H1 (cell line): ENCODE data around the gene GPR137. TPM values are rescaled to one million over a fixed set of nuclear protein-coding genes. Genes with fewer than 3 reads are reported as not detected.
A peak's percentile ranks its signal among the peaks of the same experiment; 100 is the strongest.

Experiments used
- BCL11A ChIP-seq, 2 experiments: IDR thresholded peaks; one replicate each; pipeline ENCODE4 v1.6.1; 2011; ENCODE audit warnings: low read depth in 2 of 2, low read length in 2 of 2, mild to moderate bottlenecking in 2 of 2
- BRCA1 ChIP-seq: IDR thresholded peaks from 2 replicates; pipeline ENCODE4 v1.6.1; 2012; ENCODE audit warnings: low read depth, low read length, improper control_type of control experiment
- CHD2 ChIP-seq: IDR thresholded peaks from 2 replicates; pipeline ENCODE4 v1.6.1; 2012; ENCODE audit warnings: low read length, improper control_type of control experiment
- CREB1 ChIP-seq: IDR thresholded peaks from 2 replicates; pipeline ENCODE4 v1.6.1; 2012; ENCODE audit warnings: inconsistent platforms
- CTBP2 ChIP-seq: IDR thresholded peaks from 2 replicates; pipeline ENCODE4 v1.7.0; 2011; ENCODE audit warnings: borderline replicate concordance, mild to moderate bottlenecking, moderate library complexity, mixed read lengths, low read length; ENCODE audit not compliant: insufficient read depth, insufficient read length
- EGR1 ChIP-seq: IDR thresholded peaks from 2 replicates; pipeline ENCODE4 v1.6.1; 2011; ENCODE audit warnings: low read depth, low read length, borderline replicate concordance
- FOSL1 ChIP-seq: IDR thresholded peaks from 2 replicates; pipeline ENCODE4 v1.6.1; 2011; ENCODE audit warnings: mild to moderate bottlenecking, low read depth, low read length, moderate library complexity; ENCODE audit not compliant: insufficient read depth
- GTF2F1 ChIP-seq: IDR thresholded peaks from 2 replicates; pipeline ENCODE4 v1.6.1; 2012; ENCODE audit warnings: low read depth, low read length, improper control_type of control experiment, borderline replicate concordance
- KDM5A ChIP-seq: fragments of 200-600 bp; IDR thresholded peaks from 2 replicates; pipeline ENCODE4 v1.7.1; 2012; ENCODE audit warnings: mild to moderate bottlenecking, low read length, inconsistent platforms, mixed read lengths
- NRF1 ChIP-seq: IDR thresholded peaks from 2 replicates; pipeline ENCODE4 v1.6.1; 2011; ENCODE audit warnings: mild to moderate bottlenecking, low read depth, low read length, improper control_type of control experiment
- POU5F1 ChIP-seq: IDR thresholded peaks from 2 replicates; pipeline ENCODE4 v1.6.1; 2011; ENCODE audit warnings: low read depth, mild to moderate bottlenecking, low read length, moderate library complexity
- RFX5 ChIP-seq: IDR thresholded peaks from 2 replicates; pipeline ENCODE4 v1.6.1; 2011; ENCODE audit warnings: low read depth, low read length, improper control_type of control experiment, borderline replicate concordance
- RNF2 ChIP-seq: fragments of 200-900, 300-1000 bp; sonication (generic); IDR thresholded peaks from 2 replicates; pipeline ENCODE4 v1.7.1; 2016; ENCODE audit warnings: borderline replicate concordance, low read depth, mild to moderate bottlenecking, antibody characterized with exemption, low read length; ENCODE audit not compliant: poor library complexity, severe bottlenecking; ENCODE audit errors: missing control alignments
- SIN3A ChIP-seq, 2 experiments: IDR thresholded peaks in 1 of 2; conservative IDR thresholded peaks in 1 of 2; 2 replicates each; pipeline ENCODE4 v1.6.1; 2011 to 2012; ENCODE audit warnings: low read length in 2 of 2, improper control_type of control experiment in 1 of 2, low read depth in 1 of 2, mild to moderate bottlenecking in 1 of 2
- SP4 ChIP-seq: IDR thresholded peaks from 2 replicates; pipeline ENCODE4 v1.6.1; 2012; ENCODE audit warnings: low read length, inconsistent platforms
- TAF7 ChIP-seq: optimal IDR thresholded peaks from 2 replicates; pipeline ENCODE3; 2011; ENCODE audit warnings: low read depth, mild to moderate bottlenecking, inconsistent platforms, low read length, moderate library complexity, borderline replicate concordance
- YY1 ChIP-seq: IDR thresholded peaks from 2 replicates; pipeline ENCODE4 v1.6.1; 2011; ENCODE audit warnings: low read depth, mild to moderate bottlenecking, low read length
- ZNF274 ChIP-seq: IDR thresholded peaks from 2 replicates; pipeline ENCODE4 v1.7.0; 2012; ENCODE audit warnings: low read length, borderline replicate concordance; ENCODE audit errors: extremely low read depth
- polyA plus RNA-seq, 7 experiments: library from polyadenylated mRNA; depleted of rRNA in 3 of 7; stranded (reverse) in 5 of 7; unstranded in 2 of 7; fragments of >200 nt in 5 of 7; fragments of 200-250 nt in 2 of 7; gene quantifications; 1 replicate in 5 of 7; 2 replicates in 1 of 7; 4 replicates in 1 of 7; pipeline versions ENCODE4 v1.2.1 to v1.2.3, GENCODE V29; 2011 to 2013; ENCODE audit warnings: missing spikeins in 2 of 7, mixed read lengths in 2 of 7
- total RNA-seq: library from RNA; stranded (reverse); fragmentation: NEBNext Ultra II Directional; extraction: Animal tissue kit (Norgen Biotek cat#: 25700); gene quantifications from 2 replicates; pipeline ENCODE4 v1.2.1, GENCODE V29; 2021
- TF ChIP-seq, protein P1 (sequence below), 3 experiments: IDR thresholded peaks; 1 replicate in 2 of 3; 2 replicates in 1 of 3; pipeline versions ENCODE4 v1.5.1 to v1.6.1; 2011; ENCODE audit warnings: low read length in 3 of 3, mild to moderate bottlenecking in 3 of 3, inconsistent platforms in 2 of 3, low read depth in 1 of 3, moderate library complexity in 1 of 3; ENCODE audit not compliant: insufficient read depth in 1 of 3; ENCODE audit errors: control extremely low read depth in 1 of 3

The GPR137 gene
- total and polyA plus RNA-seq, 2 of the 8 experiments (the other 6 are each of a cell fraction or from before 2014, with no cell fraction given) = 36.2 to 37.8 TPM

DNA sequence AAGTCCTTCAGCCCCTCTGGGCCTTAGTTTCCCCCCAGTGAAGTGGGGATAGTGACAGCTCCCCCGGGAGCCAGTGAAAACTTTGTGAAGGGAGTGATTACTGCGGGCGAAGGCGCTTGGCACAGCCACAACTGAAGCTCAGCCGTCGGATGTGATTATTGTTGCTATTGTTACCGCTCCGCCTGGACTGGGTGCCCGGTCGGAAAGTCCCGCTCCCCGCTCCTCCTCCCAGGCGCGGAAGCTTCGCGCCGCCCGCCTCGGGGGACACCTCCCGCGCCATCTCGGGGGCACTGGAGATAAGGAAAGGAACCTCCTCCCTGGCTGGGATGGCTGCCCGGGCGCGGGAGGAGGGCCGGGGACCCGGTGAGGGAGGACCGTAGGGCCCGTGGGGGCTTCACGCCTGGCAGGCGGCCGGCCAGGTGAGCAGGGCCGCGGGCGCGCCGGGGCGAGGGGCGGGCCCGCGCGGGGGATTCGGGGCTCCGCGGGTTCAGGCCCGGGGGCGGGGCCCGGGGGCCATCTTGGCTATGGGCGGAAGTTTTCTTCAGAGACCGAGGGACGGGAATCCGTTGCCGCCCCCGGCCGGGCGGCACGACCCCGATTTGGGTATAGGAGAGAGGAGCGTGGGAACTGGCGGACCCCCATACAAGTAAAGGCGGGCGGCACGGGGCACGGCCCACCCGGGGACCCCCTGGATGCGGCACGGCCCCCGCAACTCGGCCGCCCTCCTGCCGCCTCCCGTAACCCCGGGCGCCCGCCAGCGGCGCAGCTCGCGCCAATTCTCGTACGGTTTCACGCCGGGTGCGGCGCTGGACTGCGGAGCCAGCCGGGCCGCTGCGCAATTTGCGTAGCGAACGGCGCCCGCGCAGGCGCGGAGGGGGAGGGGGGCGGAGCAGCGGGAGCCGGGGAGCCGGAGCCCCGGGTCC, at the start of gene GPR137 (continued):
- 0 out of 2 replicates have a peak, but pooled peaks have one; percentile 9 for TF ChIP-seq EGR1
- TF ChIP-seq SP4 = peak; percentile 97
- no peak for TF ChIP-seq ZNF274
- no peak for TF ChIP-seq RFX5
- peak; percentile 97 for TF ChIP-seq YY1
- TF ChIP-seq, protein P1, sequence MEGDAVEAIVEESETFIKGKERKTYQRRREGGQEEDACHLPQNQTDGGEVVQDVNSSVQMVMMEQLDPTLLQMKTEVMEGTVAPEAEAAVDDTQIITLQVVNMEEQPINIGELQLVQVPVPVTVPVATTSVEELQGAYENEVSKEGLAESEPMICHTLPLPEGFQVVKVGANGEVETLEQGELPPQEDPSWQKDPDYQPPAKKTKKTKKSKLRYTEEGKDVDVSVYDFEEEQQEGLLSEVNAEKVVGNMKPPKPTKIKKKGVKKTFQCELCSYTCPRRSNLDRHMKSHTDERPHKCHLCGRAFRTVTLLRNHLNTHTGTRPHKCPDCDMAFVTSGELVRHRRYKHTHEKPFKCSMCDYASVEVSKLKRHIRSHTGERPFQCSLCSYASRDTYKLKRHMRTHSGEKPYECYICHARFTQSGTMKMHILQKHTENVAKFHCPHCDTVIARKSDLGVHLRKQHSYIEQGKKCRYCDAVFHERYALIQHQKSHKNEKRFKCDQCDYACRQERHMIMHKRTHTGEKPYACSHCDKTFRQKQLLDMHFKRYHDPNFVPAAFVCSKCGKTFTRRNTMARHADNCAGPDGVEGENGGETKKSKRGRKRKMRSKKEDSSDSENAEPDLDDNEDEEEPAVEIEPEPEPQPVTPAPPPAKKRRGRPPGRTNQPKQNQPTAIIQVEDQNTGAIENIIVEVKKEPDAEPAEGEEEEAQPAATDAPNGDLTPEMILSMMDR (IDR thresholded peaks at IDR 0.05; ENCODE audit: control extremely low read depth in 1 of 3, insufficient read depth in 1 of 3, low read depth in 1 of 3, low read length in 3 of 3) = no peak
- no peak for TF ChIP-seq KDM5A
- TF ChIP-seq FOSL1 = peak; percentile 99
- no peak for TF ChIP-seq CHD2
- TF ChIP-seq NRF1 = peak; percentile 70
- TF ChIP-seq BCL11A (IDR thresholded peaks at IDR 0.05; ENCODE audit: low read depth in 2 of 2, low read length in 2 of 2) = no peak
- no peak for TF ChIP-seq BRCA1
- no peak for TF ChIP-seq POU5F1
- no peak for TF ChIP-seq RNF2
- TF ChIP-seq SIN3A (conservative IDR thresholded peaks at IDR 0.05 in 1 of 2, IDR thresholded peaks at IDR 0.05 in 1 of 2; ENCODE audit: low read depth in 1 of 2, low read length in 2 of 2) = peak; percentile 68 to 76; a peak in 1 of 4 replicates
- TF ChIP-seq CTBP2 = no peak
- TF ChIP-seq CREB1 = 0 out of 2 replicates have a peak, but pooled peaks have one; percentile 19
- TF ChIP-seq GTF2F1 = no peak
- peak; percentile 22 for TF ChIP-seq TAF7
